ENCODE data around the gene MTERF4. TPM values are rescaled to one million over a fixed set of nuclear protein-coding genes. Genes with fewer than 3 reads are reported as not detected.

MTERF4 gene
- total and polyA plus RNA-seq, 2 of the 13 experiments (the other 11 are each of a cell fraction or from before 2014, with no cell fraction given), result 50.5 to 59.8 TPM

GRCh38 chr2:241102239-241102803 lies at the start of gene MTERF4 (continued):
- TF ChIP-seq, protein P1, sequence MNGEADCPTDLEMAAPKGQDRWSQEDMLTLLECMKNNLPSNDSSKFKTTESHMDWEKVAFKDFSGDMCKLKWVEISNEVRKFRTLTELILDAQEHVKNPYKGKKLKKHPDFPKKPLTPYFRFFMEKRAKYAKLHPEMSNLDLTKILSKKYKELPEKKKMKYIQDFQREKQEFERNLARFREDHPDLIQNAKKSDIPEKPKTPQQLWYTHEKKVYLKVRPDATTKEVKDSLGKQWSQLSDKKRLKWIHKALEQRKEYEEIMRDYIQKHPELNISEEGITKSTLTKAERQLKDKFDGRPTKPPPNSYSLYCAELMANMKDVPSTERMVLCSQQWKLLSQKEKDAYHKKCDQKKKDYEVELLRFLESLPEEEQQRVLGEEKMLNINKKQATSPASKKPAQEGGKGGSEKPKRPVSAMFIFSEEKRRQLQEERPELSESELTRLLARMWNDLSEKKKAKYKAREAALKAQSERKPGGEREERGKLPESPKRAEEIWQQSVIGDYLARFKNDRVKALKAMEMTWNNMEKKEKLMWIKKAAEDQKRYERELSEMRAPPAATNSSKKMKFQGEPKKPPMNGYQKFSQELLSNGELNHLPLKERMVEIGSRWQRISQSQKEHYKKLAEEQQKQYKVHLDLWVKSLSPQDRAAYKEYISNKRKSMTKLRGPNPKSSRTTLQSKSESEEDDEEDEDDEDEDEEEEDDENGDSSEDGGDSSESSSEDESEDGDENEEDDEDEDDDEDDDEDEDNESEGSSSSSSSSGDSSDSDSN (CRISPR knock-in tag; IDR thresholded peaks at IDR 0.05), result peak; percentile 100
- peak; percentile 78 for TF ChIP-seq ZBTB43 (CRISPR knock-in tag; conservative IDR thresholded peaks at IDR 0.05)
- TF ChIP-seq ZNF251 (CRISPR knock-in tag; IDR thresholded peaks at IDR 0.05), result 0 out of 2 replicates have a peak, but pooled peaks have one; percentile 11
- TF ChIP-seq ZNF20 (CRISPR knock-in tag; IDR thresholded peaks at IDR 0.05), result peak; percentile 70; the same call in 1 of the 2 replicates
- peak; percentile 95 for TF ChIP-seq ZNF879 (CRISPR knock-in tag; IDR thresholded peaks at IDR 0.05)
- TF ChIP-seq ATF5 (CRISPR knock-in tag; IDR thresholded peaks at IDR 0.05; ENCODE audit: low read depth), result 0 out of 2 replicates have a peak, but pooled peaks have one; percentile 6
- TF ChIP-seq, protein P2, sequence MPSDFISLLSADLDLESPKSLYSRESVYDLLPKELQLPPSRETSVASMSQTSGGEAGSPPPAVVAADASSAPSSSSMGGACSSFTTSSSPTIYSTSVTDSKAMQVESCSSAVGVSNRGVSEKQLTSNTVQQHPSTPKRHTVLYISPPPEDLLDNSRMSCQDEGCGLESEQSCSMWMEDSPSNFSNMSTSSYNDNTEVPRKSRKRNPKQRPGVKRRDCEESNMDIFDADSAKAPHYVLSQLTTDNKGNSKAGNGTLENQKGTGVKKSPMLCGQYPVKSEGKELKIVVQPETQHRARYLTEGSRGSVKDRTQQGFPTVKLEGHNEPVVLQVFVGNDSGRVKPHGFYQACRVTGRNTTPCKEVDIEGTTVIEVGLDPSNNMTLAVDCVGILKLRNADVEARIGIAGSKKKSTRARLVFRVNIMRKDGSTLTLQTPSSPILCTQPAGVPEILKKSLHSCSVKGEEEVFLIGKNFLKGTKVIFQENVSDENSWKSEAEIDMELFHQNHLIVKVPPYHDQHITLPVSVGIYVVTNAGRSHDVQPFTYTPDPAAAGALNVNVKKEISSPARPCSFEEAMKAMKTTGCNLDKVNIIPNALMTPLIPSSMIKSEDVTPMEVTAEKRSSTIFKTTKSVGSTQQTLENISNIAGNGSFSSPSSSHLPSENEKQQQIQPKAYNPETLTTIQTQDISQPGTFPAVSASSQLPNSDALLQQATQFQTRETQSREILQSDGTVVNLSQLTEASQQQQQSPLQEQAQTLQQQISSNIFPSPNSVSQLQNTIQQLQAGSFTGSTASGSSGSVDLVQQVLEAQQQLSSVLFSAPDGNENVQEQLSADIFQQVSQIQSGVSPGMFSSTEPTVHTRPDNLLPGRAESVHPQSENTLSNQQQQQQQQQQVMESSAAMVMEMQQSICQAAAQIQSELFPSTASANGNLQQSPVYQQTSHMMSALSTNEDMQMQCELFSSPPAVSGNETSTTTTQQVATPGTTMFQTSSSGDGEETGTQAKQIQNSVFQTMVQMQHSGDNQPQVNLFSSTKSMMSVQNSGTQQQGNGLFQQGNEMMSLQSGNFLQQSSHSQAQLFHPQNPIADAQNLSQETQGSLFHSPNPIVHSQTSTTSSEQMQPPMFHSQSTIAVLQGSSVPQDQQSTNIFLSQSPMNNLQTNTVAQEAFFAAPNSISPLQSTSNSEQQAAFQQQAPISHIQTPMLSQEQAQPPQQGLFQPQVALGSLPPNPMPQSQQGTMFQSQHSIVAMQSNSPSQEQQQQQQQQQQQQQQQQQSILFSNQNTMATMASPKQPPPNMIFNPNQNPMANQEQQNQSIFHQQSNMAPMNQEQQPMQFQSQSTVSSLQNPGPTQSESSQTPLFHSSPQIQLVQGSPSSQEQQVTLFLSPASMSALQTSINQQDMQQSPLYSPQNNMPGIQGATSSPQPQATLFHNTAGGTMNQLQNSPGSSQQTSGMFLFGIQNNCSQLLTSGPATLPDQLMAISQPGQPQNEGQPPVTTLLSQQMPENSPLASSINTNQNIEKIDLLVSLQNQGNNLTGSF (CRISPR knock-in tag; IDR thresholded peaks at IDR 0.05), result peak; percentile 95
- peak; percentile 99 for TF ChIP-seq XRCC5 (optimal IDR thresholded peaks at IDR 0.05; ENCODE audit: low read length)
- TF ChIP-seq RFX3 (CRISPR knock-in tag; IDR thresholded peaks at IDR 0.05), result no peak; the same call in 1 of the 2 replicates
- peak; percentile 92; the same call in 1 of the 2 replicates for TF ChIP-seq TOPORS (CRISPR knock-in tag; IDR thresholded peaks at IDR 0.05)
- peak; percentile 100 for TF ChIP-seq GABPB1 (CRISPR knock-in tag; IDR thresholded peaks at IDR 0.05)
- peak; percentile 89 for TF ChIP-seq ZBTB20 (CRISPR knock-in tag; IDR thresholded peaks at IDR 0.05; ENCODE audit: borderline replicate concordance, low read depth)
- no peak for TF ChIP-seq MAFF (IDR thresholded peaks at IDR 0.05; ENCODE audit: low read depth, low read length)
- TF ChIP-seq NFIB (CRISPR knock-in tag; IDR thresholded peaks at IDR 0.05; ENCODE audit: borderline replicate concordance), result peak; percentile 95
- TF ChIP-seq ATAD3A (CRISPR knock-in tag; IDR thresholded peaks at IDR 0.05), result peak; percentile 86; the same call in 1 of the 2 replicates
- TF ChIP-seq PTBP1 (IDR thresholded peaks at IDR 0.05; ENCODE audit: low read depth, low read length, poor library complexity, severe bottlenecking), result peak; percentile 96
- peak; percentile 83 for TF ChIP-seq SP5 (CRISPR knock-in tag; IDR thresholded peaks at IDR 0.05; ENCODE audit: borderline replicate concordance, low read depth)
- TF ChIP-seq PAWR (CRISPR knock-in tag; IDR thresholded peaks at IDR 0.05; ENCODE audit: borderline replicate concordance), result no peak
- TF ChIP-seq, protein P3, sequence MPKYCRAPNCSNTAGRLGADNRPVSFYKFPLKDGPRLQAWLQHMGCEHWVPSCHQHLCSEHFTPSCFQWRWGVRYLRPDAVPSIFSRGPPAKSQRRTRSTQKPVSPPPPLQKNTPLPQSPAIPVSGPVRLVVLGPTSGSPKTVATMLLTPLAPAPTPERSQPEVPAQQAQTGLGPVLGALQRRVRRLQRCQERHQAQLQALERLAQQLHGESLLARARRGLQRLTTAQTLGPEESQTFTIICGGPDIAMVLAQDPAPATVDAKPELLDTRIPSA (CRISPR knock-in tag; IDR thresholded peaks at IDR 0.05; ENCODE audit: borderline replicate concordance), result peak; percentile 97; the same call in 1 of the 2 replicates
- peak; percentile 99 for TF ChIP-seq ZNF772 (CRISPR knock-in tag; IDR thresholded peaks at IDR 0.05)
